Neutrophil (primary cell): ENCODE data around the gene SH3GLB1.

ENCODE experiments used
- H3K27ac ChIP-seq: fragments of 200-600 bp; sonication (generic); 2 replicates; pipeline ENCODE4 v1.5.1; 2016; ENCODE audit warnings: mild to moderate bottlenecking, moderate library complexity
- H3K27me3 ChIP-seq: fragments of 200-600 bp; sonication (generic); 2 replicates; pipeline ENCODE4 v1.6.0; 2016; ENCODE audit warnings: mild to moderate bottlenecking
- H3K36me3 ChIP-seq: fragments of 200-600 bp; sonication (generic); 2 replicates; pipeline ENCODE4 v1.5.1; 2017
- H3K4me1 ChIP-seq, 2 experiments: fragments of 200-600 bp in 1 of 2; sonication (generic) in 1 of 2; 1 replicate in 1 of 2; 2 replicates in 1 of 2; pipeline versions ENCODE4 v1.5.1 to v1.6.1; 2013 to 2016; ENCODE audit warnings: low read depth in 1 of 2, low read length in 1 of 2, mild to moderate bottlenecking in 1 of 2, moderate library complexity in 1 of 2; ENCODE audit not compliant: control insufficient read depth in 1 of 2, insufficient read depth in 1 of 2
- H3K4me3 ChIP-seq, 2 experiments: fragments of 200-600 bp in 1 of 2; sonication (generic) in 1 of 2; 1 replicate in 1 of 2; 2 replicates in 1 of 2; pipeline ENCODE4 v1.5.1; 2013 to 2016; ENCODE audit warnings: low read depth in 1 of 2, low read length in 1 of 2, mild to moderate bottlenecking in 1 of 2, moderate library complexity in 1 of 2
- H3K9me3 ChIP-seq: fragments of 200-600 bp; sonication (generic); 2 replicates; pipeline ENCODE4 v1.5.1; 2016
- CTCF ChIP-seq: fragments of 200-600 bp; sonication (generic); IDR thresholded peaks from 2 replicates; pipeline ENCODE4 v1.5.1; 2016; ENCODE audit warnings: antibody characterized with exemption

SH3GLB1 gene

GRCh38 chr1:86757272-86757984, 53.1 kb downstream of the SH3GLB1 start:
- Histone ChIP-seq H3K9me3 (no peaks in the 10 kb centered on the region), H3K27ac (no peak overlapping the region), H3K4me3 (no peak overlapping the region), H3K36me3 (no peaks in the 10 kb centered on the region), H3K27me3 (no peaks in the 10 kb centered on the region), H3K4me1 (peaks cover 15 to 19% of the 10 kb centered on the region in 2 experiments)
- no peak for TF ChIP-seq CTCF

DNA sequence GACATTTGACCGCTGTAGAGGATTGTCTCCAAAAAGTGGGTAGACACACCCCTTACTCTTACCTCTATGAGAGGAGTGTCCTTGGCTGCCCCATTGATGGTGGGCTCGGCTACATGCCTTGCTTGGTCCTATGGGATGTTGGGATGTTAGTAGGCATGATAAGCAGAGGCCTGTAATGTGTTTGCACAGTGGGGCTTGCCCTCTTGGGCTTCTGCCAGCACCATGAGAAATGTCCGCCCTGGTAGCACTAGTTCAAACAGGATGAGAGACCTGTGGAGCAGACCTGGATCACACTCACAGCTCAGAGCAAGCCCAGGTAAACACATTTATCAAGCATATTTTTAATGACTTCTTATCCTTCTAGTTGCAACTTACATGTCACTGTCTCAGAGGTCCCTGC, 54.2 kb downstream of the SH3GLB1 start:
- no peak for TF ChIP-seq CTCF
- peaks cover 15 to 19% of the 10 kb centered on the region in 2 experiments for H3K4me1 ChIP-seq
- H3K9me3 ChIP-seq, result no peaks in the 10 kb centered on the region
- H3K27ac ChIP-seq, result no peak overlapping the region
- H3K4me3 ChIP-seq, result no peak overlapping the region
- no peaks in the 10 kb centered on the region for H3K27me3 ChIP-seq
- H3K36me3 ChIP-seq, result no peaks in the 10 kb centered on the region

DNA sequence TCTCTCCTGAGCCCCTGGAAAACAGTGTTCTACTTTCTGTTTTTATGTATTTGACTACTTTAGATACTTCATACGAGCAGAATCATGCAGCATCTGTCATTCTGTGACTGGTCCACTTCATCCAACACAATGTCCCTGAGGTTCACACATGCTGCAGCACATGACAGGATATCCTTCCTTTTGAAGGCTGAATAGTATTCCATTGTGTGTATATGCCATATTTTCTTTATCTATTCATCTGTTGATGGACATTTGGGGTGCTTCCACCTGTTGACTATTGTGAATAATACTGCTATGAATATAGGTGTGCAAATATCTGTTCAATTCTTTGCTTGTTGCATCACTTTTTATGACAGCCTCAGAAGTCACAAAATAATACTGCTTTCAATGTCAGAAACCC, 55.8 kb downstream of the SH3GLB1 start:
- peaks cover 7 to 10% of the 10 kb centered on the region in 2 experiments for H3K4me1 ChIP-seq
- TF ChIP-seq CTCF, result no peak
- no peak overlapping the region for H3K4me3 ChIP-seq
- H3K9me3 ChIP-seq, result no peaks in the 10 kb centered on the region
- H3K36me3 ChIP-seq, result no peaks in the 10 kb centered on the region
- no peak overlapping the region for H3K27ac ChIP-seq
- H3K27me3 ChIP-seq, result no peaks in the 10 kb centered on the region

DNA sequence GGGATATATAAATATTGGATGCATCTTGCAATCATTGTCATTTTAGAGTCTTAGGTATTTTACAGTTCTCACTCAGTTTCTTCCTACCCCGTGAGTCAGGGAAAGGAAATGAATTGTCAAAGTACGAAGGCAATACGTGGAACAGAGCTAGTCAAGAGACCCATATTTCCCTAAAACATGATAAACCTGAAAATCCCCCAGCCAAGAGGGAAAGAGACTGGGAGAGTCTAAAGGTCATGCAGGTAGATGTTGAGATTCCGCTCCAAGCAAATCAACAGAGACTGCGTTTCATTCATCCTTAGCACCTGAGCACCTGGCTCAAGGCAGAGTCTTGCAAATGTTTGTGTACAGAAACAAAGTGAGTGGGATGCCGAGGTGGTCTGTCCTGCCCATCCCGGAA, 58.0 kb downstream of the SH3GLB1 start:
- H3K27ac ChIP-seq, result no peak overlapping the region
- H3K4me1 ChIP-seq, result no peaks in the 10 kb centered on the region
- H3K4me3 ChIP-seq, result no peak overlapping the region
- no peaks in the 10 kb centered on the region for H3K36me3 ChIP-seq
- no peak for TF ChIP-seq CTCF
- H3K27me3 ChIP-seq, result no peaks in the 10 kb centered on the region
- no peaks in the 10 kb centered on the region for H3K9me3 ChIP-seq

DNA sequence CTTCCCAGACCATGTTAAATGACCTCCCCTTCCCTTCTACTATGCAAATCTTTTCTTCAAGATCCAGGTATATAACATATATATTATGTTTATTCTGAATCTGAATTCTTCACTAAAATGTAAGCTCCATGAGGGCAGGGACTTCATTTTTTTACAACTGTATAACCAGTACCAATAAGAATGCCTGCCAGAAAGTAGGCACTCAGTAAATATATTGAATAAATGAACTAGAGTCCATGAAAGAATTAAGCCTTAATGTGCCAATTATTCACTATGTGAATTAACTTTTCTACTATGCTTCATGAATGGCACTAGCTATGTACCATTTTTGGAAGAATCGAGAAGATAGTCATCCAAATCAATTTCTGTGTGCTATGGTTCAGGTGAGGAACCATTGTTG, 60.1 kb downstream of the SH3GLB1 start:
- H3K27me3 ChIP-seq, result no peaks in the 10 kb centered on the region
- no peak overlapping the region for H3K27ac ChIP-seq
- H3K4me3 ChIP-seq, result no peak overlapping the region
- H3K36me3 ChIP-seq, result no peaks in the 10 kb centered on the region
- H3K9me3 ChIP-seq, result no peaks in the 10 kb centered on the region
- TF ChIP-seq CTCF, result no peak
- no peaks in the 10 kb centered on the region for H3K4me1 ChIP-seq
